Neural progenitor cell (in vitro differentiated cells): Measurements from ENCODE around the gene GDF2. TPM values are rescaled to one million over a fixed set of nuclear protein-coding genes. Genes with fewer than 3 reads are reported as not detected.

ENCODE experiments used
- DNase-seq: peaks from one replicate; pipeline ENCODE4 v3.0.0-alpha.2; 2016; ENCODE audit warnings: low spot score
- H2AFZ ChIP-seq: fragments of 200-600 bp; sonication (generic); replicated peaks from 2 replicates; pipeline ENCODE4 v1.6.1; 2016; ENCODE audit warnings: antibody characterized with exemption
- H3F3A ChIP-seq: fragments of 200-600 bp; sonication (generic); 2 replicates; pipeline ENCODE4 v1.6.1; 2016; ENCODE audit warnings: antibody characterized with exemption, low read depth
- H3K27ac ChIP-seq: fragments of 200-600 bp; sonication (generic); 2 replicates; pipeline ENCODE4 v1.5.1; 2016; ENCODE audit warnings: mild to moderate bottlenecking
- H3K27me3 ChIP-seq: fragments of 200-600 bp; sonication (generic); 2 replicates; pipeline ENCODE4 v1.6.1; 2016; ENCODE audit warnings: mild to moderate bottlenecking, moderate library complexity
- H3K36me3 ChIP-seq: fragments of 200-600 bp; sonication (generic); 2 replicates; pipeline ENCODE4 v1.5.1; 2016
- H3K4me1 ChIP-seq: fragments of 200-600 bp; sonication (generic); 2 replicates; pipeline ENCODE4 v1.6.1; 2016; ENCODE audit warnings: mixed run types
- H3K4me2 ChIP-seq: fragments of 200-600 bp; sonication (generic); 2 replicates; pipeline ENCODE4 v1.6.1; 2016
- H3K4me3 ChIP-seq: fragments of 200-600 bp; sonication (generic); 2 replicates; pipeline ENCODE4 v1.5.1; 2016
- H3K79me2 ChIP-seq: fragments of 200-600 bp; sonication (generic); 2 replicates; pipeline ENCODE4 v1.6.1; 2016; ENCODE audit warnings: low read depth
- H3K9ac ChIP-seq: fragments of 200-600 bp; sonication (generic); 2 replicates; pipeline ENCODE4 v1.6.1; 2016
- H3K9me3 ChIP-seq: fragments of 200-600 bp; sonication (generic); 2 replicates; pipeline ENCODE4 v1.5.1; 2016; ENCODE audit warnings: low read depth
- H4K20me1 ChIP-seq: fragments of 200-600 bp; sonication (generic); 2 replicates; pipeline ENCODE4 v1.6.1; 2016; ENCODE audit warnings: low read depth
- H3K27ac Mint-ChIP-seq: 3 replicates; pipeline ENCODE4 v1.8.0; 2021; ENCODE audit warnings: mixed read lengths
- H3K27me3 Mint-ChIP-seq: 2 replicates; pipeline ENCODE4 v1.8.0; 2022; ENCODE audit warnings: low read depth, mild to moderate bottlenecking, inconsistent platforms, moderate library complexity, mixed read lengths; ENCODE audit not compliant: insufficient read depth
- H3K36me3 Mint-ChIP-seq: 3 replicates; pipeline ENCODE4 v1.8.0; 2021; ENCODE audit warnings: mixed read lengths
- H3K4me1 Mint-ChIP-seq: 3 replicates; pipeline ENCODE4 v1.8.0; 2021; ENCODE audit warnings: mixed read lengths
- H3K4me3 Mint-ChIP-seq: 3 replicates; pipeline ENCODE4 v1.8.0; 2021; ENCODE audit warnings: mild to moderate bottlenecking, moderate library complexity, mixed read lengths
- H3K9me3 Mint-ChIP-seq: 3 replicates; pipeline ENCODE4 v1.8.0; 2020; ENCODE audit warnings: mixed read lengths
- CTCF ChIP-seq: fragments of 200-600 bp; sonication (generic); IDR thresholded peaks from 2 replicates; pipeline ENCODE4 v1.5.1; 2017; ENCODE audit warnings: antibody characterized with exemption, mild to moderate bottlenecking
- EZH2 ChIP-seq: fragments of 200-600 bp; sonication (generic); IDR thresholded peaks from 2 replicates; pipeline ENCODE4 v1.6.1; 2017; ENCODE audit warnings: antibody characterized with exemption, mild to moderate bottlenecking, moderate library complexity
- EZH2phosphoT487 ChIP-seq: fragments of 200-600 bp; sonication (generic); IDR thresholded peaks from 2 replicates; pipeline ENCODE4 v1.6.1; 2017; ENCODE audit warnings: antibody characterized with exemption
- total RNA-seq: library from RNA; depleted of rRNA; stranded (reverse); fragments of >200 nt; gene quantifications from 2 replicates; pipeline ENCODE4 v1.2.3, GENCODE V29; 2015; ENCODE audit warnings: low replicate concordance

The GDF2 gene
- total RNA-seq, 1 donor from 2014 or later: not detected

DNA sequence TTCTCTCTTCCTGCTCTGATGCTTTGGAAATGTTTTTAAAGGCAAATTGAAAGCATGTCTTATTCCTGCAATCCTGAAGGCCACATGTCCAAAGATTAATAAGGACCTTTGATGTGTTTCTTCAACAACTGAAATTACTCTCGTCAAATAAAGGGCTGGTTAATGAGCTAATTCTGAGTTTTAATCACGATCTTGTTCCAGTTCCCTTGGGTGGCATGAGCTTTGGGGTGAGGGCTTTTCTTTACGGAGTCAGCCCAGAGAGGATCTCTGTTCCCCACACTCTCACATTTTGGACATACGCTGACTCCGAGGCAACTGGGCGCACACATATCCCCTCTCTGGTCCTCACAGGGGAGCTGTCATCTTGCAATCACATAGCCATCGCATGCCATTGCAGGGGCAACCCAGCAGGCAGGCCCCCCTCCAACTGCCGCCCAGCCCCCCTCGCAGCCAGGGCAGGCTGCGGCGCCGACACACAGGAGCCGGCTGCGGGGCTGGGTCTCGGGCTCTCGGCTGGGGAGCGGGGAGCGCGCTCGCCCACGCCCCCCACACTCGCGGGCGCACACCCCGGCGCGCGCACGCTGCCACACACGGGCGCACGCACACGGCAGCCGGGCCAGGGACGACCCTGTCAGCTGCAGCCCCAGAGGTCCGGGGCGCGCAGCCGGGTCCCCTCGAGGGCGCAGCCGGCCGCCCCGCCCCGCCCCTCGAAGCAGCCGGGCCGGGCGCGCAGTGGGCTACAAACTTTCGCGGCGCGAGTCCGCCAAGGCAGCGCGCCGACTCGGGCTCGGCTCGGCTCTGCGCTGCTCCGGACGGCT is 22.4 kb upstream of the GDF2 start, which contains the start of gene GDF10:
Gene GDF10 (plus strand): TSS at position 587 of the 818 bp plus-strand sequence. CDS start 455 bp downstream, outside the sequence.
- Mint-ChIP-seq H3K4me1 (peaks cover 72% of the 10 kb centered on the region), H3K36me3 (no peaks in the 10 kb centered on the region)
- TF ChIP-seq CTCF: no peak
- TF ChIP-seq EZH2phosphoT487: no peak
- TF ChIP-seq EZH2: no peak

GRCh38 chr10:47300429-47300931 is 21.8 kb upstream of the GDF2 start:
- peaks cover 28% of the 10 kb centered on the region for H3F3A ChIP-seq
- Mint-ChIP-seq H3K27ac (no peak overlapping the region), H3K36me3 (no peaks in the 10 kb centered on the region), H3K27me3 (peaks cover 10% of the 10 kb centered on the region), H3K4me3 (peak overlapping the region; percentile 88), H3K9me3 (no peaks in the 10 kb centered on the region), H3K4me1 (peaks cover 67% of the 10 kb centered on the region)
- no peaks in the 10 kb centered on the region for H3K36me3 ChIP-seq
- TF ChIP-seq EZH2: peak; percentile 43
- peak; percentile 41 for TF ChIP-seq CTCF
- TF ChIP-seq EZH2phosphoT487: peak; percentile 28
- H3K4me3 ChIP-seq: peak overlapping the region; percentile 67
- no peaks in the 10 kb centered on the region for H3K9me3 ChIP-seq
- H3K4me1 ChIP-seq: peaks cover 43% of the 10 kb centered on the region
- H3K9ac ChIP-seq: no peak overlapping the region
- no peak overlapping the region for H3K27ac ChIP-seq
- peak overlapping the region; percentile 97 for H3K4me2 ChIP-seq
- peak overlapping the region; percentile 98 for H2AFZ ChIP-seq
- peak; percentile 59 for DNase-seq
- no peaks in the 10 kb centered on the region for H4K20me1 ChIP-seq
- peaks cover 44% of the 10 kb centered on the region for H3K27me3 ChIP-seq
- no peaks in the 10 kb centered on the region for H3K79me2 ChIP-seq

More for the DNA sequence above, 22.4 kb upstream of the GDF2 start, which contains the start of gene GDF10:
- peaks cover 44% of the 10 kb centered on the region for H3K27me3 ChIP-seq
- H3F3A ChIP-seq: peaks cover 28% of the 10 kb centered on the region
- no peaks in the 10 kb centered on the region for H3K79me2 ChIP-seq
- H3K36me3 ChIP-seq: no peaks in the 10 kb centered on the region
- H3K9ac ChIP-seq: no peak within 1 kb of the TSS
- no peaks in the 10 kb centered on the region for H3K9me3 ChIP-seq
- no peak within 1 kb of the TSS for H3K27ac ChIP-seq
- Mint-ChIP-seq H3K27ac (no peak within 1 kb of the TSS), H3K9me3 (no peaks in the 10 kb centered on the region), H3K27me3 (peaks cover 8% of the 10 kb centered on the region), H3K4me3 (peak within 1 kb of the TSS; percentile 88)
- no peaks in the 10 kb centered on the region for H4K20me1 ChIP-seq
- peaks cover 48% of the 10 kb centered on the region for H3K4me1 ChIP-seq
- H3K4me3 ChIP-seq: peak within 1 kb of the TSS; percentile 67
- H2AFZ ChIP-seq: peak within 1 kb of the TSS; percentile 98
- DNase-seq: peak; percentile 68
- H3K4me2 ChIP-seq: peak within 1 kb of the TSS; percentile 97

- no peaks in the 10 kb centered on the region for H3K36me3 ChIP-seq
- peaks cover 44% of the 10 kb centered on the region for H3K27me3 ChIP-seq
- DNase-seq: no peak
- H3K4me1 ChIP-seq: peaks cover 31% of the 10 kb centered on the region
- H4K20me1 ChIP-seq: no peaks in the 10 kb centered on the region
- no peaks in the 10 kb centered on the region for H3K9me3 ChIP-seq
- peak overlapping the region; percentile 88 for H3K4me3 Mint-ChIP-seq
- no peak overlapping the region for H3K27ac ChIP-seq
- no peak overlapping the region for H3K4me2 ChIP-seq
- TF ChIP-seq EZH2: no peak
- no peak for TF ChIP-seq EZH2phosphoT487
- no peak for TF ChIP-seq CTCF
- no peaks in the 10 kb centered on the region for H3K9me3 Mint-ChIP-seq
- peaks cover 15% of the 10 kb centered on the region for H3K27me3 Mint-ChIP-seq
- no peaks in the 10 kb centered on the region for H3K79me2 ChIP-seq
- H3K36me3 Mint-ChIP-seq: no peaks in the 10 kb centered on the region
- no peak overlapping the region for H3K4me3 ChIP-seq
- no peak overlapping the region for H2AFZ ChIP-seq
- H3K9ac ChIP-seq: no peak overlapping the region
- peaks cover 28% of the 10 kb centered on the region for H3F3A ChIP-seq
- peaks cover 57% of the 10 kb centered on the region for H3K4me1 Mint-ChIP-seq
- no peak overlapping the region for H3K27ac Mint-ChIP-seq
These were observed 20.4 kb upstream of the GDF2 start for GRCh38 chr10:47301833-47302232.
